Measurements from ENCODE around the gene ARFGAP2. TPM values are rescaled to one million over a fixed set of nuclear protein-coding genes. Genes with fewer than 3 reads are reported as not detected.
"Not testable (repeated sequence)": the region's sequence is repeated elsewhere in the genome, so short reads cannot be mapped to it uniquely, and the experiment has no call there.

The ARFGAP2 gene
- polyA plus RNA-seq, 1 experiment: 58.1 TPM

DNA sequence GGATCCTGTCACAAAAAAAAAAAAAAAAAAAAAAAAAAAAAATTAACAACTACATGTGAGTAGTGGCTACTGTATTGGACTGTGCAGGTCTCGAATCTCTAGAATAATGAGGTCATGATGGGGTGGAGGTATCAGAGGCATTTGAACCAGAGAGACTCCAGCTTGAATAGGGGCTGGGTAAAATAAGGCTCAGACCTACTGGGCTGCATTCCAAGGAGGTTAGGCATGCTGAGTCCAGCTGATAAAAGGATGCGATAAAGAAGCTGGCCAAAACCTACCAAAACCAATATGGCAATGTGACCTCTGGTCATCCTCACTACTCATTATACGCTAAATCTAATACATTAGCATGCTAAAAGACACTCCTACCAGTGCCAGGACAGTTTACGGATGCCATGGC lies 15.4 kb upstream of the ARFGAP2 start:
- Histone ChIP-seq H3K36me3 (ENCODE audit: control insufficient read depth, insufficient read depth, low read length) (no peaks in the 10 kb centered on the region), H3K27me3 (ENCODE audit: control insufficient read depth, insufficient read depth, low read length) (no peaks in the 10 kb centered on the region), H3K4me3 (ENCODE audit: low read depth, low read length) (no peak overlapping the region)
- POLR2A ChIA-PET: no interaction called here
- TF ChIP-seq, protein P1, sequence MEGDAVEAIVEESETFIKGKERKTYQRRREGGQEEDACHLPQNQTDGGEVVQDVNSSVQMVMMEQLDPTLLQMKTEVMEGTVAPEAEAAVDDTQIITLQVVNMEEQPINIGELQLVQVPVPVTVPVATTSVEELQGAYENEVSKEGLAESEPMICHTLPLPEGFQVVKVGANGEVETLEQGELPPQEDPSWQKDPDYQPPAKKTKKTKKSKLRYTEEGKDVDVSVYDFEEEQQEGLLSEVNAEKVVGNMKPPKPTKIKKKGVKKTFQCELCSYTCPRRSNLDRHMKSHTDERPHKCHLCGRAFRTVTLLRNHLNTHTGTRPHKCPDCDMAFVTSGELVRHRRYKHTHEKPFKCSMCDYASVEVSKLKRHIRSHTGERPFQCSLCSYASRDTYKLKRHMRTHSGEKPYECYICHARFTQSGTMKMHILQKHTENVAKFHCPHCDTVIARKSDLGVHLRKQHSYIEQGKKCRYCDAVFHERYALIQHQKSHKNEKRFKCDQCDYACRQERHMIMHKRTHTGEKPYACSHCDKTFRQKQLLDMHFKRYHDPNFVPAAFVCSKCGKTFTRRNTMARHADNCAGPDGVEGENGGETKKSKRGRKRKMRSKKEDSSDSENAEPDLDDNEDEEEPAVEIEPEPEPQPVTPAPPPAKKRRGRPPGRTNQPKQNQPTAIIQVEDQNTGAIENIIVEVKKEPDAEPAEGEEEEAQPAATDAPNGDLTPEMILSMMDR (IDR thresholded peaks at IDR 0.05; ENCODE audit: insufficient read depth, low read depth, low read length): no peak
- CTCF ChIA-PET: interaction anchor here (0.6 kb wide), 1 partner anchor 59 kb away, joined by 3 read pairs; no protein-coding TSS in a partner anchor
- DNase-seq (ENCODE audit: low read depth): no peak

DNA sequence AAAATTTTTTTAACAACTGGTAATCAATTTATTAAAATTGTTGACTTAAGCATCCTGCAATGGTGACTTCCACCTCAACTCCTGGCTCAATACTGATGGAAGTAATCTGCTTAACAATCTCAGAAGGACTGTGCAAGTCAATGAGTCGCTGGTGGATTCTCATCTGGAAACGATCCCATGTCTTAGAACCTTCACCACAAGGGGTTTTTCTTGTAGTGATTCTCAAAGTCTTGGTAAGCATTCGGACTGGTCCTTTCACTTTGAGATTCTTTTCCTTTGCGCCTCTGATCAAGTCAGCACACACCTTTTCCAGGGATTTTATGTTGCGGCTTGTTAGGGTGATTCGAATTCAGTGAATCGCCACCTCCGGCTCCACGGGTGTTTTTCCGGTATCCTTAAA lies 14.5 kb upstream of the ARFGAP2 start:
- H3K4me3 ChIP-seq (ENCODE audit: low read depth, low read length); POLR2A ChIA-PET; H3K27me3 ChIP-seq (ENCODE audit: control insufficient read depth, insufficient read depth, low read length); DNase-seq (ENCODE audit: low read depth); H3K36me3 ChIP-seq (ENCODE audit: control insufficient read depth, insufficient read depth, low read length): not testable (repeated sequence)
- CTCF ChIA-PET: interaction anchor here (2.1 kb wide), 1 partner anchor 164 kb away, joined by 5 read pairs; no protein-coding TSS in a partner anchor

DNA sequence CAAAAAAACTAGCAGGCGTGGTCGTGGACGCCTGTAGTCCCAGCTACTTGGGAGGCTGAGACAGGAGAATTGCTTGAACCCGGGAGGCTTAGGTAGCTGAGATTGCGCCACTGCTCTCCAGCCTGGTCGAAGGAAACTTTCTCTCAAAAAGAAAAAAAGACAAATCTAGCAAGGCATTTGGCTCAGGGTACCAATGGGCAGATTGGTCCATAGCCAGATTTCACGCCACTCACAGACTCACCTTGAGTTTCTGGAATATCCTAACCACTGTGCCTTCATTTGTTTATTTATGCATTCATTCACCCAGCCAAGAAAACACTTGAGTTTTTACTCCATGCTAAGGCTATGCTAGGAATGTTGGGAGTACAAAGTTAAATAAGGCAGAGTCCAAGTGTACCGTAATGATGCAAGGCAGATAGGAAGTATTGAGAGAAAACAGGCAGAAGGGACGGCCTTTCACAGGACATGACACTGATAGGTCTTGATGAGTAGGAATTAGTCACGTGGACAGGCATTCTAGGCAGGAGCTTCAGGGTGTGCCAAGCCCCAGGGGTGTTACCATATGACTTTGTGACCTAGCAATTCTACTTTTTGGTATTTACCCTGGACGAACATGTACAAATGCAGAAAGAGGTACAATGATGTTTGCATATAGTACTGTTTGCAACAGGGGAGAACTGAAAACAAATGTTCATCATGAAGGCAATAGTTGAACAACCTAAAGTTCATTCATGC lies 12.6 kb upstream of the ARFGAP2 start:
- peak; percentile 72 for DNase-seq (ENCODE audit: low read depth)
- POLR2A ChIA-PET: no interaction called here
- Histone ChIP-seq H3K36me3 (ENCODE audit: control insufficient read depth, insufficient read depth, low read length) (no peaks in the 10 kb centered on the region), H3K4me3 (ENCODE audit: low read depth, low read length) (no peak overlapping the region), H3K27me3 (ENCODE audit: control insufficient read depth, insufficient read depth, low read length) (no peaks in the 10 kb centered on the region)
- TF ChIP-seq, protein P1 (IDR thresholded peaks at IDR 0.05; ENCODE audit: insufficient read depth, low read depth, low read length): no peak
- CTCF ChIA-PET: interaction anchor here (1.2 to 3.8 kb wide), 3 partner anchors 11 to 165 kb away, joined by 4 to 17 read pairs (median 5); no protein-coding TSS in a partner anchor

DNA sequence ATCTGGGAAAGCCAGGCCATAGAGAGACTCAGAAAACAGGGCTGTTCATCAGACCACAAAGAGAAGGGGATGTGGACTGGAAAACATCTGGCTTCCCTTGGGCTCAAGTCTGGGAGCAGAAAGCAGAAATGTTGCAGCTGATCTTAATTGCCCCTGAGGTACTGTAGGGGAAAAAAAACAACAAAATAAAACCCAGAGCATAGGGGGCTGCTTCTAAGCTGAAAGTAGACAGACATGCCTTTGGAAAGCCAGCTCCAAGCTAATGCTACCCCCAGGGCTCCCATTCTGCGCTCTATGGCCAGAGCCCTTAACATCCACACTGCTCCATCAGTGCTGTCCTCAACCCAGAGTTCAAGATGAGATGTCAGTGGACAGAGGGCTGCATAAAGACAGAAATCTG lies 11.6 kb upstream of the ARFGAP2 start:
- Histone ChIP-seq H3K27me3 (ENCODE audit: control insufficient read depth, insufficient read depth, low read length) (no peaks in the 10 kb centered on the region), H3K36me3 (ENCODE audit: control insufficient read depth, insufficient read depth, low read length) (peaks cover 3% of the 10 kb centered on the region), H3K4me3 (ENCODE audit: low read depth, low read length) (no peak overlapping the region)
- CTCF ChIA-PET: interaction anchor here (1.1 to 3.8 kb wide), 5 partner anchors 9 to 69 kb away, joined by 4 to 17 read pairs (median 5); partner anchors contain the start of genes DDB2 and NR1H3
- POLR2A ChIA-PET: interaction anchor here (0.6 kb wide), 1 partner anchor 477 kb away, joined by 4 read pairs; no protein-coding TSS in a partner anchor
- TF ChIP-seq, protein P1 (IDR thresholded peaks at IDR 0.05; ENCODE audit: insufficient read depth, low read depth, low read length): no peak
- no peak for DNase-seq (ENCODE audit: low read depth)

DNA sequence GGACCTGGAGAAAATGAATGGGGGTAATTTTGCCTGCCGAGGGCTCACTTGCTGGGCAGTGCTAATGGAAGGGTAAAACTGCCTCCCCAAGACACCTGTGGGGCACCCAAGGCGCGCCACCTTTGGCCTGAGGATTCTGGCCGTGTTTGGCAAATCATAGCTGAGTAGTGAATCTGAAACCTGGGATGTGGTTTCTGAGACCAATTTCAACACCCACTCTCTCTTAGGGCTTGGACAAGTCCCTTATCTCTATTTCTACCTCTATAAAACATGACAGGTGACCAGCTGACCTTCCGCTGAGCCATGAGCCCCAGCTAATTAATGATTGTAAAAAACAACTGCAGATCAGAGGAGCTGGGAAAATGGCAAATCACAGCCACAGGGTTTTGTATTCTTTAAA lies 11.0 kb upstream of the ARFGAP2 start:
- POLR2A ChIA-PET: interaction anchor here (0.6 kb wide), 1 partner anchor 476 kb away, joined by 4 read pairs; no protein-coding TSS in a partner anchor
- DNase-seq (ENCODE audit: low read depth): no peak
- TF ChIP-seq, protein P1 (IDR thresholded peaks at IDR 0.05; ENCODE audit: insufficient read depth, low read depth, low read length): no peak
- Histone ChIP-seq H3K36me3 (ENCODE audit: control insufficient read depth, insufficient read depth, low read length) (peaks cover 5% of the 10 kb centered on the region), H3K4me3 (ENCODE audit: low read depth, low read length) (no peak overlapping the region; the same call in 1 of the 2 replicates), H3K27me3 (ENCODE audit: control insufficient read depth, insufficient read depth, low read length) (no peaks in the 10 kb centered on the region)
- CTCF ChIA-PET: interaction anchor here (1.1 to 3.8 kb wide), 4 partner anchors 9 to 70 kb away, joined by 4 to 17 read pairs (median 6); partner anchors contain the start of genes DDB2 and NR1H3

Measured in BJ (cell line).